ENCODE measurements around the gene KRTAP9-1. TPM values are rescaled to one million over a fixed set of nuclear protein-coding genes. Genes with fewer than 3 reads are reported as not detected.
"Not testable (repeated sequence)": the region's sequence is repeated elsewhere in the genome, so short reads cannot be mapped to it uniquely, and the experiment has no call there.

KRTAP9-1 gene
- total and polyA plus RNA-seq, 3 donors from 2014 or later: not detected

GRCh38 chr17:41212524-41213169 lies 23.0 kb downstream of the KRTAP9-1 start:
- Histone ChIP-seq H3K27ac (no peak overlapping the region), H3K4me3 (no peak overlapping the region), H3K4me1 (no peaks in the 10 kb centered on the region), H3K36me3 (ENCODE audit: low read depth, missing control alignments) (no peaks in the 10 kb centered on the region), H3K27me3 (no peaks in the 10 kb centered on the region), H3K9me3 (no peaks in the 10 kb centered on the region)
- 72 to 81% methylated on average over 7 of the region's 7 CpGs for WGBS, 2 donors
- TF ChIP-seq CTCF (IDR thresholded peaks at IDR 0.05) (no peak), POLR2A (IDR thresholded peaks at IDR 0.05) (no peak)
- intact Hi-C loops (cut with DNase I; ENCODE audit: low total_unique reads): no loop called here
- no peak for DNase-seq

- Histone ChIP-seq H3K27me3 (no peaks in the 10 kb centered on the region), H3K4me3 (no peak overlapping the region), H3K4me1 (no peaks in the 10 kb centered on the region), H3K36me3 (ENCODE audit: low read depth, missing control alignments) (no peaks in the 10 kb centered on the region), H3K27ac (no peak overlapping the region), H3K9me3 (no peaks in the 10 kb centered on the region)
- no peak for DNase-seq
- TF ChIP-seq CTCF (IDR thresholded peaks at IDR 0.05) (no peak), POLR2A (IDR thresholded peaks at IDR 0.05) (no peak)
- 73 to 92% methylated on average over 1 of the region's 1 CpG for WGBS, 2 donors
- intact Hi-C loops (cut with DNase I; ENCODE audit: low total_unique reads): no loop called here
Measured at GRCh38 chr17:41215681-41216080, 26.0 kb downstream of the KRTAP9-1 start.

GRCh38 chr17:41223821-41224220 lies 34.1 kb downstream of the KRTAP9-1 start:
- WGBS, 2 donors: 67 to 72% methylated on average over 2 of the region's 2 CpGs
- Histone ChIP-seq H3K4me1 (no peaks in the 10 kb centered on the region), H3K4me3 (no peak overlapping the region), H3K27ac (no peak overlapping the region), H3K9me3 (no peaks in the 10 kb centered on the region), H3K27me3 (no peaks in the 10 kb centered on the region), H3K36me3 (ENCODE audit: low read depth, missing control alignments) (no peaks in the 10 kb centered on the region)
- no peak for DNase-seq
- TF ChIP-seq CTCF (IDR thresholded peaks at IDR 0.05): no peak
- no peak for TF ChIP-seq POLR2A (IDR thresholded peaks at IDR 0.05)
- intact Hi-C loops (cut with DNase I; ENCODE audit: low total_unique reads): no loop called here

- H3K27ac ChIP-seq: no peak overlapping the region
- no peaks in the 10 kb centered on the region for H3K36me3 ChIP-seq (ENCODE audit: low read depth, missing control alignments)
- DNase-seq: no peak
- H3K4me3 ChIP-seq: no peak overlapping the region
- WGBS, 2 donors: 56 to 79% methylated on average over 6 of the region's 6 CpGs
- H3K4me1 ChIP-seq: no peaks in the 10 kb centered on the region
- intact Hi-C loops (cut with DNase I; ENCODE audit: low total_unique reads): no loop called here
- no peaks in the 10 kb centered on the region for H3K27me3 ChIP-seq
- TF ChIP-seq POLR2A (IDR thresholded peaks at IDR 0.05) (no peak), CTCF (IDR thresholded peaks at IDR 0.05) (no peak)
- H3K9me3 ChIP-seq: no peaks in the 10 kb centered on the region
Measured at GRCh38 chr17:41226051-41226450, 36.4 kb downstream of the KRTAP9-1 start.

GRCh38 chr17:41226598-41227095 lies 37.0 kb downstream of the KRTAP9-1 start, which contains the start of gene KRTAP9-2:
Gene KRTAP9-2, plus strand, starts transcription at chr17:41226648. Its CDS starts 7 bp downstream, at chr17:41226655.
- H3K9me3 ChIP-seq; H3K27ac ChIP-seq; H3K4me1 ChIP-seq; H3K36me3 ChIP-seq (ENCODE audit: low read depth, missing control alignments); intact Hi-C loops (cut with DNase I; ENCODE audit: low total_unique reads); H3K27me3 ChIP-seq; H3K4me3 ChIP-seq; DNase-seq: not testable (repeated sequence)
- WGBS, 2 donors: 75% methylated on average over 3 of the region's 4 CpGs; no CpG with 5 or more reads in 1 of the 2 donors
